ENCODE measurements around the gene PTPN4.

GRCh38 chr2:119782308-119783027, 22.7 kb downstream of the PTPN4 start:
- TF ChIP-seq POLR2A (IDR thresholded peaks at IDR 0.05), result no peak
- no peak for TF ChIP-seq CTCF (IDR thresholded peaks at IDR 0.05)

Measured in ovary (tissue), 3 donors.